NCI-H1694 (cell line): ENCODE measurements around the gene SEL1L3.
"Not testable (repeated sequence)": the region's sequence is repeated elsewhere in the genome, so short reads cannot be mapped to it uniquely, and the experiment has no call there.

ENCODE experiments used
- DNase-seq: peaks from one replicate; lab custom pipeline; 2025; lab: John Stamatoyannopoulos, UW

SEL1L3 gene

GRCh38 chr4:25879587-25879986, 16.8 kb upstream of the SEL1L3 start:
- no peak for DNase-seq

- DNase-seq: no peak
These were observed 16.4 kb upstream of the SEL1L3 start for GRCh38 chr4:25879091-25879584.

GRCh38 chr4:25878676-25879075, 15.9 kb upstream of the SEL1L3 start:
- DNase-seq: no peak

GRCh38 chr4:25875281-25875745, 12.5 kb upstream of the SEL1L3 start:
- DNase-seq: no peak

- DNase-seq: no peak
These were observed 11.9 kb upstream of the SEL1L3 start for GRCh38 chr4:25874655-25875054.

- DNase-seq: no peak
These were observed 10.9 kb upstream of the SEL1L3 start for GRCh38 chr4:25873632-25874129.

- DNase-seq: no peak
These were observed 10.3 kb upstream of the SEL1L3 start for GRCh38 chr4:25872851-25873631.

- no peak for DNase-seq
These were observed 7.3 kb upstream of the SEL1L3 start for GRCh38 chr4:25870081-25870480.

GRCh38 chr4:25867781-25868294, 5.0 kb upstream of the SEL1L3 start:
- no peak for DNase-seq

- not testable (repeated sequence) for DNase-seq
These were observed 3.6 kb upstream of the SEL1L3 start for GRCh38 chr4:25866401-25866800.

GRCh38 chr4:25865586-25865985, 2.8 kb upstream of the SEL1L3 start:
- no peak for DNase-seq

GRCh38 chr4:25863831-25864418, 1.1 kb upstream of the SEL1L3 start:
- no peak for DNase-seq

- no peak for DNase-seq
These were observed 578 bp upstream of the SEL1L3 start for GRCh38 chr4:25863347-25863784.

- DNase-seq: no peak
These were observed 807 bp downstream of the SEL1L3 start for GRCh38 chr4:25861951-25862410.

- no peak for DNase-seq
These were observed 1.4 kb downstream of the SEL1L3 start for GRCh38 chr4:25861280-25861950.

GRCh38 chr4:25860586-25861279, 2.1 kb downstream of the SEL1L3 start:
- DNase-seq: no peak

- DNase-seq: no peak
These were observed 3.2 kb downstream of the SEL1L3 start for GRCh38 chr4:25859429-25860148.

GRCh38 chr4:25857851-25858400, 4.9 kb downstream of the SEL1L3 start:
- DNase-seq: no peak

- DNase-seq: no peak
These were observed 5.4 kb downstream of the SEL1L3 start for GRCh38 chr4:25857403-25857802.

- DNase-seq: no peak
These were observed 6.0 kb downstream of the SEL1L3 start for GRCh38 chr4:25856756-25857155.

- no peak for DNase-seq
These were observed 10.7 kb downstream of the SEL1L3 start for GRCh38 chr4:25852103-25852502.
